ENCODE measurements around the gene BTBD2.

BTBD2 gene

DNA sequence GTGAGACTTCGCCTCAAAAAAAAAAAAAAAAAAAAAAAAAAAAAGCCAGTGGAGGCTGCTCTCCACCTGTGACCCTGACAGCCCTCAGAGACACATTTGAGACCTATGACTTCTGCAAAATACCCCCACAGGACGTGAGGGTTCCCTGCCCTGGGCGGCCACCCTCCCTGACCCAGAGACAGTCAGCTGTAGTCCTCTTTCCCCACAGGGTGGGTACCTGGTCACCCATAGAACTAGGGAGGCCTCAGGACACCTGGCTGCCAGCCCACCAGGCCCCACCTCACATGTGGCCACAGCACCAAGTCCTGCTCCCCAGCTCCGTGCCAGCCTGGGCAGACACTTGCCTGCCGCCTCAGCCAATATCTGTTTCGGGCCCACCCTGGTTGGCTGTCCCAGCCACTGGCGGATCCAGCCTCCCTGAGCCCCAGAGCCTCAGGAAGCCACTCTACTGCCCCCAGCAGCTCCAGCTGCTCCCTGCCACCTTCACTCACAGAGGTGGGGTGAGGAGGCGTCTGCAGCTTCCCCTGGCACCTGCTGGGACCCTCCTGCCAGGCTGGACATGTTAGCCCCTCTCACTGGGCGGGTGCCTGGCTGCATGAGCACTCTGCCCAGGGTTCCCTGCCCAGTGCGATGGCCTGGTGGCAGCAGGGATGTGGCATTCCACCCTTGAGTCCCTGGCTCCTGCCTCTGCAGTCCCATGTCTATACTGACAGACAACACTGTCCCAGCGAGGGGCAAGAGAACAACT, 28.6 kb upstream of the BTBD2 start:
- no peak for ATAC-seq
- TF ChIP-seq TOX (CRISPR knock-in tag; IDR thresholded peaks at IDR 0.05; ENCODE audit: borderline replicate concordance) (no peak), ISL1 (CRISPR knock-in tag; IDR thresholded peaks at IDR 0.05) (no peak), TCF4 (CRISPR knock-in tag; IDR thresholded peaks at IDR 0.05; ENCODE audit: borderline replicate concordance) (no peak), ZFP30 (CRISPR knock-in tag; IDR thresholded peaks at IDR 0.05) (no peak)

DNA sequence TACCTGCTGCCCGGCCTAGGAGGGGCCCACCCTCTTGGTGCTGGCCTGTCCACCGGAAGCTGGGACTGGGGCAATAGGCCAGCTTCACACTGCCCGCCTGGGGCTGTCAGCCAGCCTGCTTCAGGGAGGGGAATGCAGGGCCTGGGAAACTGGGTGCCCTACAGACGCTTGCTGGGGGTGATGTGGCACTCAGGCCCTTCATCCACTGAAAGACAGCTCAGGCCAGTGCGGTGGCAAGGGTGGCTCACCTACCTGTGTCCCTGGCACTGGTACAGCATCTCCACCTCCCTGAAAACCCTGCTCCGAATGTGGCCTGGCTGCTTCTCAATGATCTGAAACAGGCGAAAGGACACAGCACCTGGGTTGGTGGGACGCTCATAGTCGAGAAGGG, 27.7 kb upstream of the BTBD2 start:
- TF ChIP-seq ZNF8 (CRISPR knock-in tag; IDR thresholded peaks at IDR 0.05) (no peak), ARNTL (CRISPR knock-in tag; IDR thresholded peaks at IDR 0.05; ENCODE audit: borderline replicate concordance, low read depth) (no peak), ZNF70 (CRISPR knock-in tag; IDR thresholded peaks at IDR 0.05) (no peak), ZFP3 (CRISPR knock-in tag; IDR thresholded peaks at IDR 0.05) (no peak), SNAI2 (CRISPR knock-in tag; IDR thresholded peaks at IDR 0.05) (no peak), PPARA (CRISPR knock-in tag; IDR thresholded peaks at IDR 0.05; ENCODE audit: borderline replicate concordance) (no peak), ISL1 (CRISPR knock-in tag; IDR thresholded peaks at IDR 0.05) (no peak), ZNF565 (CRISPR knock-in tag; conservative IDR thresholded peaks at IDR 0.05; ENCODE audit: low read depth) (no peak), ZC3H10 (CRISPR knock-in tag; IDR thresholded peaks at IDR 0.05) (no peak)
- TF ChIP-seq, protein P1, sequence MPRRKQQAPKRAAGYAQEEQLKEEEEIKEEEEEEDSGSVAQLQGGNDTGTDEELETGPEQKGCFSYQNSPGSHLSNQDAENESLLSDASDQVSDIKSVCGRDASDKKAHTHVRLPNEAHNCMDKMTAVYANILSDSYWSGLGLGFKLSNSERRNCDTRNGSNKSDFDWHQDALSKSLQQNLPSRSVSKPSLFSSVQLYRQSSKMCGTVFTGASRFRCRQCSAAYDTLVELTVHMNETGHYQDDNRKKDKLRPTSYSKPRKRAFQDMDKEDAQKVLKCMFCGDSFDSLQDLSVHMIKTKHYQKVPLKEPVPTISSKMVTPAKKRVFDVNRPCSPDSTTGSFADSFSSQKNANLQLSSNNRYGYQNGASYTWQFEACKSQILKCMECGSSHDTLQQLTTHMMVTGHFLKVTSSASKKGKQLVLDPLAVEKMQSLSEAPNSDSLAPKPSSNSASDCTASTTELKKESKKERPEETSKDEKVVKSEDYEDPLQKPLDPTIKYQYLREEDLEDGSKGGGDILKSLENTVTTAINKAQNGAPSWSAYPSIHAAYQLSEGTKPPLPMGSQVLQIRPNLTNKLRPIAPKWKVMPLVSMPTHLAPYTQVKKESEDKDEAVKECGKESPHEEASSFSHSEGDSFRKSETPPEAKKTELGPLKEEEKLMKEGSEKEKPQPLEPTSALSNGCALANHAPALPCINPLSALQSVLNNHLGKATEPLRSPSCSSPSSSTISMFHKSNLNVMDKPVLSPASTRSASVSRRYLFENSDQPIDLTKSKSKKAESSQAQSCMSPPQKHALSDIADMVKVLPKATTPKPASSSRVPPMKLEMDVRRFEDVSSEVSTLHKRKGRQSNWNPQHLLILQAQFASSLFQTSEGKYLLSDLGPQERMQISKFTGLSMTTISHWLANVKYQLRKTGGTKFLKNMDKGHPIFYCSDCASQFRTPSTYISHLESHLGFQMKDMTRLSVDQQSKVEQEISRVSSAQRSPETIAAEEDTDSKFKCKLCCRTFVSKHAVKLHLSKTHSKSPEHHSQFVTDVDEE (CRISPR knock-in tag; IDR thresholded peaks at IDR 0.05), result no peak
- TF ChIP-seq, protein P2, sequence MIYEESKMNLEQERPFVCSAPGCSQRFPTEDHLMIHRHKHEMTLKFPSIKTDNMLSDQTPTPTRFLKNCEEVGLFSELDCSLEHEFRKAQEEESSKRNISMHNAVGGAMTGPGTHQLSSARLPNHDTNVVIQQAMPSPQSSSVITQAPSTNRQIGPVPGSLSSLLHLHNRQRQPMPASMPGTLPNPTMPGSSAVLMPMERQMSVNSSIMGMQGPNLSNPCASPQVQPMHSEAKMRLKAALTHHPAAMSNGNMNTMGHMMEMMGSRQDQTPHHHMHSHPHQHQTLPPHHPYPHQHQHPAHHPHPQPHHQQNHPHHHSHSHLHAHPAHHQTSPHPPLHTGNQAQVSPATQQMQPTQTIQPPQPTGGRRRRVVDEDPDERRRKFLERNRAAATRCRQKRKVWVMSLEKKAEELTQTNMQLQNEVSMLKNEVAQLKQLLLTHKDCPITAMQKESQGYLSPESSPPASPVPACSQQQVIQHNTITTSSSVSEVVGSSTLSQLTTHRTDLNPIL (CRISPR knock-in tag; IDR thresholded peaks at IDR 0.05; ENCODE audit: low read depth), result no peak
- ATAC-seq, result no peak

DNA sequence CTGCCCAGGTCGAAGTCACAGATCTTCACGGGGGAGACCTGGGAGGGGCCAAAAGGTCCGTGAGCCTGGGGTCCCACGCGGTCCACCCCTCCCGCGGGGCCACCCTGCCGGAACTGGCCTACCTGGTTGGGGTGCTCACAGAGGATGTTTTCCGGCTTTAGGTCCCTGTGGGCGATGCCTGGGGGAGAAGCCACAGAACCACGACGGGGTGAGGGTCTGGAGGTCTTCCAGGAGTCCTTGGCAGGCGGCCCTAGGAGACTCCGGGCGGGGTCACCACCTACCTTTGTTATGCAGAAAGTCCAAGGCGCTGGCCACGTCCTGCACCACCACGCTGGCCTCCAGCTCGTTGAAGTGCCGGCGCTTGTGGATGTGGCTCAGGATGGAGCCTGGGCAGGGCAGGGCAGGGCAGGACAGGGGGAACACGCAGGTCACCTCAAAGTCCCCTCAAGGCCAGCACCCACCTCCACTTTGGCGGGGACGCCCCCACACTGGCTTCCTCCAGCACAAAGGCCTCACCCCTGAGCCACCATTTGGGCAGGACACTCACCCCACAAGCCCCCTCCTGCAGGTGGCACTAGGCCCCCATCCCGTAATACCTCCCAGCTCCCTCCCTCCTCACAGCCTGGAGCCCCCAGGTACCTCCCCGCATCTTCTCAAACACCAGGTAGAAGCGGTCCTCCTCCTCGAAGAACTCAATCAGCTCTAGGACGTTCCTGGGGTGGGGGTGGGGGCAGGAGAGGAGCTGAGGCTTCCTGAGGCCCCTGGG, 27.2 kb upstream of the BTBD2 start:
- TF ChIP-seq CSDC2 (CRISPR knock-in tag; IDR thresholded peaks at IDR 0.05) (no peak), ARNTL (CRISPR knock-in tag; IDR thresholded peaks at IDR 0.05; ENCODE audit: borderline replicate concordance, low read depth) (no peak)
- TF ChIP-seq, protein P3, sequence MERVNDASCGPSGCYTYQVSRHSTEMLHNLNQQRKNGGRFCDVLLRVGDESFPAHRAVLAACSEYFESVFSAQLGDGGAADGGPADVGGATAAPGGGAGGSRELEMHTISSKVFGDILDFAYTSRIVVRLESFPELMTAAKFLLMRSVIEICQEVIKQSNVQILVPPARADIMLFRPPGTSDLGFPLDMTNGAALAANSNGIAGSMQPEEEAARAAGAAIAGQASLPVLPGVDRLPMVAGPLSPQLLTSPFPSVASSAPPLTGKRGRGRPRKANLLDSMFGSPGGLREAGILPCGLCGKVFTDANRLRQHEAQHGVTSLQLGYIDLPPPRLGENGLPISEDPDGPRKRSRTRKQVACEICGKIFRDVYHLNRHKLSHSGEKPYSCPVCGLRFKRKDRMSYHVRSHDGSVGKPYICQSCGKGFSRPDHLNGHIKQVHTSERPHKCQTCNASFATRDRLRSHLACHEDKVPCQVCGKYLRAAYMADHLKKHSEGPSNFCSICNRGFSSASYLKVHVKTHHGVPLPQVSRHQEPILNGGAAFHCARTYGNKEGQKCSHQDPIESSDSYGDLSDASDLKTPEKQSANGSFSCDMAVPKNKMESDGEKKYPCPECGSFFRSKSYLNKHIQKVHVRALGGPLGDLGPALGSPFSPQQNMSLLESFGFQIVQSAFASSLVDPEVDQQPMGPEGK (CRISPR knock-in tag; IDR thresholded peaks at IDR 0.05; ENCODE audit: borderline replicate concordance), result peak; percentile 11; the same call in 1 of the 2 replicates
- TF ChIP-seq, protein P2 (CRISPR knock-in tag; IDR thresholded peaks at IDR 0.05; ENCODE audit: low read depth), result no peak
- ATAC-seq, result peak; percentile 7; the same call in 2 of the 3 replicates

DNA sequence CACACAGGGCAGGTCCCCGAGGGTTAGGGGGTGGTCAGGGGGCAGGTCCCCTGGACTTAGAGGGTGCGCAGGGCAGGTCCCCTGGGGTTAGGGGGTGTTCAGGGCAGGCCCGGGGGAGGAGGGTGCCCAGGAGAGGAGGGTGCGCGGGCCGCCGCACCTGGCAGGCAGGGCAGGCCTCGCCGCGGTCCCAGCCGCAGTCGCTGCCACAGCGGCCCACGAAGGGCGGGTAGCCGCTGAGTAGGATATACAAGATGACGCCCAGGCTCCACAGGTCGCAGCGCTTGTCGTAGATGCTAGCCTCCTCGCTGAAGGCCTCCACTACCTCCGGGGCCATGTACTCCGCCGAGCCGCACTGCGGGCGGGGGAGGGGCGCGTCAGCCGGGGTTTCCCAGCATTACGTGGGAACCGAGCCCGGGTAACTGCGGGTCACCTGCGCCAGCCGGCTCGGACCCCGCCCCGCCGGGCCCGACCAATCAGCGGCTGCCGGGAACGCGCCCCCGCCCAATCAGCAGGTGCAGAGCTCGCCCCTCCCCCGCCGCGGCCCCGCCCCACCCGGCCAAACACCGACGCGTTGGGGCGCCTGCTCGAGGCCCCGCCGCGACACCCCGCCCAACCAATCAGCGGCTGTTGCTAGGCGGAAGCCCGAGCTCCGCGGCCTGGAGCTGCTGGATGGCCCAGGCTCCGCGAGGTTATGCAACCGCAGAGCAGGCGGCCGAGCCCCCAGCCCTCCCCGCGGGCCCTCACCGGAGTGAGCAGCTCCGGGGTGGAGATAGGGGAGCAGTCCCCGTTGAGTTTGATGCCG, 26.4 kb upstream of the BTBD2 start:
- TF ChIP-seq, protein P3 (CRISPR knock-in tag; IDR thresholded peaks at IDR 0.05; ENCODE audit: borderline replicate concordance), result peak; percentile 98
- TF ChIP-seq CSDC2 (CRISPR knock-in tag; IDR thresholded peaks at IDR 0.05), result 0 out of 2 replicates have a peak, but pooled peaks have one; percentile 32
- TF ChIP-seq ZNF8 (CRISPR knock-in tag; IDR thresholded peaks at IDR 0.05), result no peak
- no peak for TF ChIP-seq ARNTL (CRISPR knock-in tag; IDR thresholded peaks at IDR 0.05; ENCODE audit: borderline replicate concordance, low read depth)
- peak; percentile 94 for ATAC-seq
